NCI-H1436 (cell line): ENCODE measurements around the gene UNC5B.

ENCODE experiments used
- DNase-seq: peaks from one replicate; lab custom pipeline; 2025; lab: John Stamatoyannopoulos, UW

The UNC5B gene

DNA sequence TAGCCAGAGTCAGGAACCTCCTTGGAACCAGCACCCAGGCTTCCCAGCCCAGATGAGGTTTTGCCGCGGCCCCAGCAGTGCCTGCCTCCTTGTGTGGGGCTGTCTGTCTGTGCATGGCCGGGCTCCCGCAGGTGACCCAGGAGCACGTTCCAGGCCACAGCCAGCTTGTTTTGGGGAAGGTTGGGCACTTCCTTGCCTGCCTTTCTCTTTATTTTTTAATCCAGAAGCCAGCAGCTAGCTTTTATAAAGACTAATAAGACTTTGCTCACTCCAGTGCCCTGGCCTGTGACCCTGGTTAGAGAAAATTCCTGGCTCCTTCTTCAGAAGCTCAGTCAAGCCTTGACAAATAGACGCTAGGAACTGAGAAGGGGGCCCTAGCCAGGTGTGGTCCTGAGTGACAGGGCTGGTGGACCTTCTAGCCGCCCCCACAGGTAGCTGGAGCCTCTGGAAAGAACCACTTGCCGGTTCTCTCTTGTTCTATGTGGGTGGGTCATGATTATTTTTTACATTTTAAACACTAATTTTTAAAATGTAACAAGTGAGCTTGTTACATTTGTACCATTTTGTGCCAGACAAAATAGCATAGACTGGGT, 107.5 kb downstream of the UNC5B start:
- no peak for DNase-seq

DNA sequence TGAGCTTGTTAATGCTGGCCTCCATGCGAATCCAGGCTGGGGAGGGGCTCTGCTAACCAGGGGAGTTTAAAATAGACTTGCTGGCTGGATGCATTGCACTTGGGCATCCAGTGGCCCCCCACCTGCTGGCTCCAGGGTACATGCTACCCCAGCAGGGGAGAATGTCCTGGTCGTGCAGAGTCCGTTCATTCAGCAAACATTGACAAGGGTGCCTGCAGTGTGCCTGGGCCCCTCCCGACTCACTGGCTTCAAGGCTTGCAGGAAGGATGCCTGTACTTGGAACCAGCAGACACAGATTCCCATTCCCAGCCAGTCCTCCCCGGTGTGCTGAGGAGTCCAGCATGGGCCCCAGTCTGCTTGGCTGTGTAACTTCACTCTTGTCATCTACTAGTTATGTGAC, 108.2 kb downstream of the UNC5B start:
- DNase-seq = no peak

DNA sequence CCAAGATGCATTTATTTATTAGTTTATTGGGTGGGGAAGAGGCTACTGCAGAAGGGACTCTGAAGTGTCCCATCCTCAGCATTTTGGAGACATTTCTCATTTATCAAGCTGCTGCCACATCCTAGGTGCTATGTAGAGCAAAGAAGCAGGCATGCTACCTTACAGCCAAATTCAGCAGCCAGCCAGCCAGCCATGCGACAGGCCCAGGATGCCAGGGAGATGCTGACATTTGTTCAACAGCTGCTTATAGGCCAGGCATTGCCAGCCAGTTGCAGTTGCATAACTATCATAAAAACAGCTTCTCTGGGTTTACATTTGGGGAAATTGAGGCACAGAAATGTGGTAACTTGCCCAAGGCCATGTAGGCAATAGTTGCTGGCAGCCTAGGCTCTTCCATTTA, 109.0 kb downstream of the UNC5B start:
- no peak for DNase-seq

DNA sequence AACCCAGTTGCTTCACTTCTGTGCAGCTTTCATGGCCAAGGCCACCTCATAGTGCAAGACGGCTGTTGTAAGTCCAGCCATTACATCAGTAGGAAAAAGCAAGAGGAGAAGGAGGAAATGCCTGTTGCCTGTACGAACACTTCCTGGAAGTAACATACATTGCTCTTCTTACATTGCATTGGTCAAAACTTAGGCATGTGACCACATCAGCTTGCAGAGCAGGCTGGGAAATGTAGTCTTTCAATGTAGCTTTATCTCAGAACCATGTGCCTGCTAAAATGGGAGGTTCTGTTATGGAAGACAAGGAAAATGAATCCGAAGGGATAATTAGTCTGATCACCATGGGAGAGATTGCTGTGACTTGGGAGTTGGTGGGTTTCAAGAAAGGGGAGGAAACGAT, 111.0 kb downstream of the UNC5B start:
- DNase-seq = no peak

DNA sequence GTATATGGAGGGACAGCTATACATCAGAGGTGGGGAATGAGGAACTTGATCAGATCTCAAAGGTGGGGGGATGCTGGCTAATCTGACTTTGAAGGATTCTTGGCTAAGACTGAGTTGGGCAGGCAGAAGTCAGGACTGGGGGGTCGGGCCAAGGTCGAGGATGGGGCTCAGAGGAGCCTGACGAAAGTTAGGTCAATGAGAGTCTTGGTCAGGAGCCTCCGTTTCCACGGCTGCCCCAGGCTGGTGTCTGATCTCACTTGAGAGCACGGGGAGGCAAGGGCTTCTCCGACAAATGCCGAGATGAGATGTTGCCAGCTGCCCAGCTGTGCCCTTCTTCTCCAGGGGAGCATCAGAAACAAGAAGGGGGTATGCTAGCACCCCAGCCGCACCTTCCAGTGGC, 112.4 kb downstream of the UNC5B start:
- no peak for DNase-seq

DNA sequence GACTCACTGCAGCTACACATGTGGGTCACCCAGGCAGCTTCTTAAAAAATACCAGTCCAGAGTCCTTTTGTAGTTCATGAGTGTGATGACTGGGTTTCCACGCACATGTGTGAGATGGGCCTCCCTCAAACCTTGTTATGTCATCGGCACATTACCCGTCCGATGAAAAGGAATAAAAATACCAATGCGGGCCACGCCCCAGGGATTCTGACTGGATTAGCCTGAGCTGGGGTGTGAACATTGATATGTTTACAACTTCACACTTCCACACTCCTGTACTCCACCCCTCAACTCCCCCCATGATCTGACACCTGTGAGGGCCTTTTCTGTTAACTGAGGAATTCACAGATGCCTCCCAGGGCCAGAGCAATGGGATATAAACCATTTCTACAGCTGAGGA, 112.9 kb downstream of the UNC5B start:
- no peak for DNase-seq

DNA sequence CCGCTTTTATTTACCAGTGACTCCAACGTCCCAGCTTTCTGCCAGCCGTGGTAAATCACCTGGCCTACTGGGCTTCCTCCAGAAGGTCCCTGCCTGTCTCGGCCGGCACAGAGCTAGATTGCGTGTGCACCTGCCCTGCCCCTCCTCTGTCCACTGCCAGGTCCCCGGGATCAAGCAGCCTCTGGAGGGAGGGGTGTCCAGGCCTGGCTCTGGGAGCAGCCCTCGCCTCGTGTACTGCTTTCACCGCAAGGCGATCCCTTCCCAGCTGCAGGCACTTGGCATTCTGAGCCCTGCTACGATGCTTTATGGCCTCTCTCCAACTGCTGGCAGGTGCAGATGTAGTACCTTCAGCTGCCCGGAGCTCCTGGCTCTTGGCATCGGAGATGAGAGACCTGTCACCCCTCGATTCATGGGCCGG, 114.1 kb downstream of the UNC5B start:
- DNase-seq = peak; percentile 19

DNA sequence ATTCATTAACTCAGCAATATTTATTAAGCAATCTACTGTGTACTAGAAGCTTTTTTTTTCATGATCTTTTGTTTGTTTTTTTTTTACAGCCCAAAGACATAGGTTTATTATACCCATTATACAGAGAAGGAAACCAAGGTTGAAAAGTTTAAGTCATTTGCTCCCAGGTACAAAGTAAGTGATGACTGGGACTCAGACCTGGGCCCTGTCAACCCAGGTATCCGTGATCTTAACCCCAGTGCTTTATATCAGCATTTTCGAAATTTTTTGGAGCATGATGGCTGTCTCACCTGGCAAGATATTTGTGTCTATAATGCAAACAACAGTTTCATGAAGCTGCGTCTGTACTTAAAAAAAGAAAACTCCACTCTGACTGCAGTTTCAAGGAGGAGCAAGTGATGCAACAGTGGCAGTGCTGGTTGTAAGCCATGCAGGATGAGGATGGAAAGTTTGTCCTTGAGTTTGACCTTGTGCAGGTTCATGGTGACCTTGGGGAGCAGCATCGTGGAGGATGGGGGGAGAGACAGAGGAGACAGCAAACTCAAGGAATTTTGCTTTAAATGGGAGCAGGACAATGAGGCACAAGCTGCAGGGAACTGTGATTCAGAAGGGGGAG, 118.5 kb downstream of the UNC5B start:
- no peak for DNase-seq

DNA sequence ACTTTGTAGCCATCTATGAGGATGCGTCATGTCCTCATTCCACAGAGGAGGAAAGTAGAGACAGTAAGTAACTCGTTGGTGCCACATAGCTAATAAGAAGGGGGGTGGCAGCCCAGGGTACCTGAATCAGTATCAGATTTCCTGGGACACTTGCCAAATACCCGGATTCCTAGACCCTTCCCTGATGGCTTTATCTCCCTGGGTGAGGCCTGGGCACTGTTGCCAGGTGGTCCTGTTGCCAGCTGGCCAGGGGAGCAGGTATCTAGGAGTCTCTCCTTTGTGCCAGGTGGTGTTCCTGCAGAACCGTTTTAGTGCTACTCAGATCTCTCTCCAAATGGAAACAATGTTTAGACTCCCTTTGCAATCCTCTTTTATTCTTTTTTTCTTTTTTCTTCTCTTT, 119.4 kb downstream of the UNC5B start:
- DNase-seq = no peak

DNA sequence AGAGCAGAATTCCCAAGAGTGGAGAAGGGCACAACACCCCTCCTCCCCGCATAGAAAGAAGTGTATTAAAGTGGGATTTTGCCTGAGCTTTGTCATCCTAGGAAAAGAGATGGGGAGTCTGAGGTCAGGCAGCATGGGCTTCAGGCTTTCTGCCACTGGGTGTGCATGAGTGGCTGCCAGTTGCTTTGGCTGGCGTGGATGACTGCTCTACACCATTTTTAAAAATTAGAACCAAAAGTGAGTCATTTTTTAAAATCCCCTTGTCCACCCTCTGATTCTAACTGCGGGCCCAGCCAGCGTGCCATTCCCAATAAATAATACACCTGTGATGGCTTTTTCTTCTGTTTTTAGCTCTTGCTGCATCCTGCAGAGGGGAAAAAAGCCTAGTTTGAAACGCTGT, 120.1 kb downstream of the UNC5B start:
- no peak for DNase-seq

DNA sequence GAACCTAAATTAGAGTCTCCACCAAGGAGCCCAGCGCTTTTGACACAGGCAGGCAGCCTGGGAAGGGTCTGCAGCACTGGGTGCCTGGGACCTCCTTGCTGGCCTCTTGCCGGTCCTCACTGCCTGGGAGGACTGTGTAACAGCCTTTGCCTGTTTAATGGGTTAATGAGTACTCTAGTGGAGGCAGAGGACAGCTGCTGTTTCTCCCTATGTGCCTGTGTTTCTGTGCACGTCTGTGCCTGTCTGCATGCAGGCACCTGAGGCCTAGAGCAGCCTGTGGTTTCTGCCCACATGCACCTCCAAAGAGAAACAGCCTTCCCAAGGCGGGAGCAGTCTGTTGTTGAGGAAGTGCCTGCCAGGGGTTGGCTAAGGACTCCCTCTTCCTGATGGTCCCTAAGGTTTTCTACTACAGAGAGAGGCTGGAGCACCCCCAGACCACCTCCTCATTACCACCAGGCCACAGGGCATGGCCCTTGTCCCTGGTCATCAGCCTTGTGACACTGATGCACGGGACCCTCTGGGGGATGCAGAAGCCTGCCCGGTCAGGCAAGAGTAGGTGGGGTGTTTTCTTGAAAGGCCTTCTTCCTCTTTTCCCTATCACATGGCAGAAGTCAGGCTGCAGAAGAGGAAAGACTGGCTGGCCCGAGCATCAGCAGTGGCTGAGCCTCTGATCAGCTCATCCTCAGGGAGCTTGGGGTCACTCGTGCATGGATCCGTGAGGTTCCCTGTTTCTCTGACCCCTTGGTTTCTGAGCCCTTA, 120.9 kb downstream of the UNC5B start:
- no peak for DNase-seq

DNA sequence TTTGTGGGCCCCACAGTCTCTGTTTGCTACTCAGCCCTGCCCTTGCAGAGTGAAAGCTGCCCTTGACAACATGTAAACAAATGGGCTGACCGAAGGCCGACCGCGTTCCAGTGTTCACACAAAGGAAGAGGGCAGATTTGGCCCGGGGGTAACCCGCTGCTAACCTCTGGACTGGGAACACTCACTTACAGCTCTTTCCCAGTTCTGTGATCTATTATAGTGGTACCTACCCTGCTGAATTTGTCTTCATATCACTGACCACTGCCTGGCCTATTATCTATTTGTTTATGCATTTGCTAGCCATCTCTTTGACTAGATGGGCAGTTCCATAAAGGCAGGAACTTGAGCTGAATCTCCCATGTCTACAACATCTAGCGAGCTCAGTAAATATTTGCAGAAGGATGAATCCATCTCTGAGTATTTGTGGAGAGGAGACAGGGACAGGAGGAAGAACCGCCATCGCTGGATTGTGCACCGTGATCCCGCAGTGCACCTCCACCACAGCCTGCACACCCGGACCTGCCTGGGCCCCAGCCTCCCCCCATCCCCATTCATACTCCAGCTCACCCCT, 121.9 kb downstream of the UNC5B start:
- DNase-seq = no peak

DNA sequence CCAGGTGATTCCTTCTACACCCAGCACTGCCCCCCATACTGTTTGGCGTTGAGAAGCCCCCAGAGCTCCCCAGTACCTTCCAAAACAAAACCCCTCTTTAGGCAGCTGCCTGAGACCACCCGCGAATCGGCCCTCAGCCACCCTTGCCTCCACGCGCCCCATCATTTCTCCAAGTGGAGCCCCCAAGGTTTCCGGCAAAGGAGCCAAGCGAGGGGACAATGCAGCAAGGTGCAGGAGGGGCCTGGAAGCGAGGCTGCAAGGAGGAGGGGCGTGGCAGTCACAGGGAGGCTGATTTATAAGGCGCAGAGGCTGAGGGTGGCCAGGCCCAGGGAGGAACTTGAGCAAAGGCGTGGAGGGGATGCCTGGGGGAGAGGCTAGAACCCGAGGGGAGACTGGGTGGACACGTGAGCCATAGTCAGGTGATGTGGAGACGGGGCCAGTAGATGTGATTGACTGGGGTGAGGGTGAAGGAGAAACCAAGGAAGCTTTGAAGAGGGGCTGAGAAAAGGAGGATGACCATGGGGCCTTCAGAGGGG, 122.9 kb downstream of the UNC5B start:
- DNase-seq = no peak

DNA sequence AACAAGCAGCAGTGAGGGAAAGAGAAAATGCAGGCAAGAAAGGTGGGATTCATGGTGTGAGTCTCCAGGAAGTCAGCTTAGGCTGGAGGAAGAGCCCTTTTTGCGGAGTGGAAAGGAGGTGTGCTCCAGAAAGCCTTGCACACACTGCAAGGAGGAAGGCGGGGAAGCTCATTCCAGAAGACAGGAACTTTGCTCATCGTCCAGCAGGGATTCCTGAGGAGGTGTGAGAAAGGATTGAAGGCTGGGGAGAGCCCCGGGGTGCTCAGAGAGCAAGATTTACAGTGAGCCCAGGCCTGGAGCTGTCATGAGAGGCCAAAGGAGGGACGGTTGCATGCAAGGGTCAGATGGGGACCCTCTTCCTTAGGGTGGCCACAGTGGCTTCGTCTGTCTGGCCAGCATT, 124.3 kb downstream of the UNC5B start:
- DNase-seq = no peak

DNA sequence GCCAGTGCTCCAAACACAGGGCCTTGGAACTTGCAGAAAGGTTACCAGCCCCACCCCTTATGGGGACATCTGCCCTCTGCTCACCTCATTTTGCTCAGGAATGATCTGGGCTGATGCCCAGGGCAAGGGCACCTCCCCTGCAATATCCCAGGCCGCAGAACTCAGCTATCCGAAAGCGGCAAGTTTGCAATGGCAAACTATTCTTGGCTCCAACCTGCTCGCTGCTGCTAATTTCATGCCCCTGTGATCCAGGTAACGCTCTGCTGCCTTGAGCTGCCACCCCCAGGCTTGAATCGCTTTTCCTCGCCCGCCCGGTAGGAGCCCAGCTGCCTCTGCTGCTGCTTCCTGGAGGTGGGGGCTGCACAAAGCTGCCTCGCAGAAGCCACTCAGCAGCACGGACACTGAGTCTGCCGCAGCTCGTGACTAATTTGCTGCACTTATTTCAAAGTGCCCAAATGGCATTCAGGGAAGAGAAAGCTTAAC, 124.9 kb downstream of the UNC5B start:
- DNase-seq = no peak

DNA sequence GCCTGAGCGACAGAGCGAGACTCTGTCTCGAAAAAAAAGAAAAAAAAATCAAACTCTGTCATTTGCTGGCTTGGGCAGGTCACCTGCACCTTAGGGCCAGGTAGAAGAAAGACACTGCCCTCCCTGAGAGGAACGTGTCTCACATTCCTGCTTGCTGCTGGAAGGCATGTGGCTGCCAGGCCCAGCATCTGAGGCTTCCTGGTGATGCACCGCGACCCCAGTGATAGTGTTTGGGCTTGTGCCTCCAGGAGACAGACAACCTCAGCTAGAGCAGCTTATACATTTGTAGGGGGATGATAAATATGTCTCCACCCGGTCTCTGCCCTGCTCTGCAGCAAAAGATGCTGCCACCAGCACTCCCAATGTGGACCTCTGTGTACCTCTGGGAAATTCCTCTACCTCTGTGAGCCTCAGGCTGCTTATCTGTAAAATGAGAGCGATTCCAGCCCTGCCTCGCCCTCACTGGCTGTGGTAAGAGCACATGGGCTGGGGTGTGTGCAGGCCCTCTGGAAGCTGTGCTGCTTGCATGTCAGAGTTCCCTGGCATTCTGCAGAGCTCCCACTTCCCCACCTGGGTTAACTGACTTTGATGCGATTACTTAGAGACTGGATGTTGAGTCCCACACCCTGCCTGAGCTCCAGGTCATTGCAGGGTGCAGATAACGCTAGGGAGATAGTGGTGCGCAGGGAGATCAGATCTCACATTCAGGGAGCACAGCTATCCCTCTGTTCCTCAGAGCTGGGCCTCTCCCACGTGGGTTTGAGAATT, 126.5 kb downstream of the UNC5B start:
- DNase-seq = no peak

DNA sequence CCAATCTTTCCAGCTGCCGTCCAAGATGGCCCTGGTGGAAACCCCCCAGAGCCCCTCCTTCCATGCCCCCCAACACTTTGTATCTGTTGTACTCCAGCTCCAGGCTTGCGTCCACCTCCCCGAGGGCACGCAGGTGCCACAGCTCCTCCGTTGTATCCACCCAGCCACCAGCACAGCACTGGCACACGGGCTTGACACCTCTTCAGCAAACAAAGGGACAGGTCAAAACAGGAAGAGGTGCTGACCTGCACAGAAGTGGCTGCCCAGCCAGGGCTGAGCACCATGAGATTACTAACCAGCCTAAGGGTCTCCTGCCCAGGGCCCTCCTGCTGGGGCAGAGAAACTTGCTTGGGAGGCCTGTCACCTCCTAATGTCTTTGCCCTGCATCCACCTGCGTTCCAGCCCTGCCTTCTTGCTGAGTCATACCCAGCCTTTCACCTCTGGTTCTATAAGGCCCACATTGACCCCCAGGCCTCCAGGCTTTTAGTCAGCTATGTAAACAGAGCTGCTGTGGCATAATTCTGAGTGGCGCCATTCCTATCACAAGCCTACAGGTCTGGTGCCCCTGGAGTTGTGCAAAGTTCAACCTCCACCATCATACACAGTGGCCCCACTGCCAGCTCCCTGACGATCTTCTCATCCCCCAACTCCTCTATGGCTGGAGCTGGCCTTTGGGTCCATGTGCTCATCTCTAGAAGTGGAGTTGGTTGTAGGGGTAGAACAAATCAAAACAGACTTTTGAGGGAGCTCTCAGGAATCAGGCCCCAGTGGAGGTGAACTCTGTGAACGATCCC, 127.6 kb downstream of the UNC5B start:
- no peak for DNase-seq

DNA sequence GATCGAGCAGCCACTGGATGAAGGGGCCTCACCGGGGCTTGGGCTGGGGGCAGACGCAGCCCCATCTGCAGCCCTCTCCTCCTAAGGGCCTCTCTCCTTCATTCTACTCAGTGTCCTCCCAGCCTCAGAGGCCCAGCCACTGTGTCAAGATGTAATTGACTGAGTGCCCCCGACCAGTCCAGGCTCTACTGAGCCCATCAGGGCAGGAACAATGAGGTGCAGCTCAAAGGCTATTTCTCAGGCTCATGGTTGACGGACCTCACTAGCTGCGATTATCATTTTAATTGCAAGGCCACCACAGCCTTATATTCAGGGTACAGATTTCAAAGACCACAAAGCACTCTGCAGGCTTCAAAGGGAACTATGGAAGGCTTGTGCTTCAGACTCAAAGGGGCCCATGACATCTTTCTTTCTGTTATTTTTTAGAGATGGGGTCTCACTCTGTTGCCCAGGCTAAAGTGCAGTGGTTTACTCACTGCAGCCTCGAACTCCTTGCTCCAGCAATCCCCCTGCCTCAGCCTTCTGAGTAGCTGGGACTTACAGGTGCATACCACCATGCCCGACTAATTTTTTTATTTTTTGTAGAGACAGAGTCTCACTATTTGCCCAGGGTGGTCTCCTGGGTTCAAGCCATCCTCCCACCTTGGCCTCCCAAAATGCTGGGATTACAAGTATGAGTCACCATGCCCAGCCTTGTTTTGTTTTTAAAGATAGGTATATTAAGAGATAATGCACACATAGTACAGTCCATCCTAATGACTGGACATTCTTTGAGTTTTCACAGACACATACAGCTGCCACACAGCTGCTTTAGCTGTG, 130.4 kb downstream of the UNC5B start:
- no peak for DNase-seq

DNA sequence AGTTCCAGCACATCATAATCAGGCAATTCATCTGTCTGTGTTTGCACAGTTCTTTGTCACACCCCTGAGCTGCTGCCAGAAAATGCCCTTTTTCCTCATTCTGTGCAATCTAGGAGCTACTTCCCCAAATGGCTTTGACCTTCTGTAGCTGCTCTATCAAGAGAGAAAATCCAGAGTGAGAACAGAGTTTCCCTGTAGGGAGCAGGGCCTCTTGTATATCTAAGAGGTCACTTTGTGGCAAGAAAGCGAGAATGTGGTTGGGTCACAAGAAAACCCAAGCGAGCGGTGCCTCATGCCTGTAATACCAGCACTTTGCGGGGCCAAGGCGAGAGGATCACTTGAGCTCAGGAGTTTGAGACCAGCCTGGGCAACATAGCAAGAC, 131.0 kb downstream of the UNC5B start:
- no peak for DNase-seq

DNA sequence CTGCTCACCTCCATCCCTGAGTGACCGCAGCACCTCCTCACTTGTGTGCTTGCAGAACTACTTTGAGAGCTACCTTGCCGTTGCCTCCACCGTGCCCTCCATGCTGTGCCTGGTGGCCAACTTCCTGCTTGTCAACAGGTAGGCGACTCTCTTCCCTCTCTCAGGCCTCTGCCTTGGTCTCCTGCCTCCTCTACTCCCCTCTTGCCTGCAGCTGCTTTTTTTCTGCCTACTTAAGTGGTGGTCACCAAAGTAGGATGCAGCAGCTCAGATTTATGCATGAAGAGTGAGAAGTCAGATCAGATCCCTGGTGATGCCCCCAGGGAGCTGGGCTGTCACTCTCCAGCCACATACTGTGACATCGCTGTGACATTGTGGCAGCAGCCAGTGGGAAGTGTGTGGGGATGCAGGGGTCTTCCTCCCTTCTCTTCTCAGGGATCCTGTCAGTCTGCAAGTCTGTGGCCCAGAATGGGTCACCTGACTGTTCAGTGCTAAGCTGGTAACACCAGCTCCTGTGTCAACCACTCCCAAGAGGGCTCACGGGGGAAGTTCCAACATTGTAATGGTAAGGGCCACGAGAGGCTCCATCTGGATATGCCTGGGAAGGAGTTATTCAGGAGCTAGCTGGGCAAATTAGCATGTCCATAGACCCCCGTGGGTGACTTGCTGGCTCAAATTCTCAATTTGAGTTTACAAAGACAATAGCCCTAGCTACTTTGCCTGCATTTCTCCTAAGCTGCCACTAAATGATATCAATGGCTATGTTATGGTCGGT, 132.0 kb downstream of the UNC5B start:
- no peak for DNase-seq
